Liver (tissue), 2 donors: ENCODE results near the gene RORC.

Experiments
- CTCF ChIP-seq: fragments of 150-350 bp; IDR thresholded peaks from 2 replicates; pipeline ENCODE4 v1.5.1; 2017; ENCODE audit warnings: improper control_type of control experiment, low read depth, low read length; ENCODE audit not compliant: missing input control
- YY1 ChIP-seq: IDR thresholded peaks from 2 replicates; pipeline ENCODE4 v1.6.1; 2016; ENCODE audit warnings: antibody characterized with exemption, mild to moderate bottlenecking
- ZBTB33 ChIP-seq: IDR thresholded peaks from 2 replicates; pipeline ENCODE4 v1.6.1; 2016; ENCODE audit warnings: antibody characterized with exemption
- donor health status: healthy.

GRCh38 chr1:151814426-151814825 is 17.2 kb downstream of the RORC start:
- no peak for TF ChIP-seq CTCF
- TF ChIP-seq YY1: no peak
- TF ChIP-seq ZBTB33: no peak
